ENCODE data around the gene ZFYVE28. TPM values are rescaled to one million over a fixed set of nuclear protein-coding genes. Genes with fewer than 3 reads are reported as not detected.

ZFYVE28 gene
- total RNA-seq, 4 donors from 2014 or later: 8.9 to 19.1 (median 16.4) TPM

- TF ChIP-seq POLR2A (IDR thresholded peaks at IDR 0.05) (no peak), CTCF (IDR thresholded peaks at IDR 0.05) (no peak)
- DNase-seq: peak in 1 of 2 donors; percentile 23
- 92 to 94% methylated on average over 27 to 28 of the region's 28 CpGs for WGBS, 2 donors
- Histone ChIP-seq H3K27ac (peak overlapping the region in 1 of 3 donors; percentile 45), H3K9me3 (no peaks in the 10 kb centered on the region), H3K27me3 (no peaks in the 10 kb centered on the region), H3K4me1 (peaks cover 12 to 17% of the 10 kb centered on the region in 2 donors), H3K4me3 (replicated peaks in 1 of 3) (no peak overlapping the region), H3K36me3 (no peaks in the 10 kb centered on the region)
- intact Hi-C loops (cut with DNase I): no loop called here
Measured at GRCh38 chr4:2302387-2303119, 115.9 kb downstream of the ZFYVE28 start.

GRCh38 chr4:2301806-2302205 lies 116.6 kb downstream of the ZFYVE28 start:
- DNase-seq: peak; percentile 96 to 98
- 23 to 47% methylated on average over 16 to 18 of the region's 19 CpGs for WGBS, 2 donors
- H3K4me1 ChIP-seq: peaks cover 12 to 17% of the 10 kb centered on the region in 2 donors
- no peak overlapping the region for H3K4me3 ChIP-seq (replicated peaks in 1 of 3)
- TF ChIP-seq CTCF (IDR thresholded peaks at IDR 0.05) (no peak), POLR2A (IDR thresholded peaks at IDR 0.05) (no peak)
- no peaks in the 10 kb centered on the region for H3K9me3 ChIP-seq
- intact Hi-C loops (cut with DNase I): no loop called here
- no peaks in the 10 kb centered on the region for H3K27me3 ChIP-seq
- H3K27ac ChIP-seq: peak overlapping the region in 2 of 3 donors; percentile 18 to 45
- no peaks in the 10 kb centered on the region for H3K36me3 ChIP-seq

DNA sequence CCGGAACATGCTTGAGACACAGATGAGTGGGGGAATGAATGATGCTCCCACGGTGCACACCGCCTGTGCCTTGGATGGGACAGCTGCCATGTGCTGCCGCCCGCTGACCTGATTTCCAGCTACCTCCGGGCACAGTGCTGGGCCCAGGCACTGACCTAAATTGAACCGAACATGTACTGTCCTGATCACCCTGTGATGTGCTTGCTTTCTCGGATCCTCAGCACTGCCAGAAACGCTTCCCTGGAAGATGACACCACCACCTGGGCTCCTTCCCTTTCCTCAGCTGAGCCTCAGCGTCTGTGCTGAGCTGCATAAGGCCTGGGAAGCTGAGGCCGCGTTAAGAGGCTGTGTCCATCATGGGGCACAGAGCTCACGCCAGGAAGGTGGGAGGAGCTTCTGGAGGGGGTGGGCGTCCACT lies 117.2 kb downstream of the ZFYVE28 start:
- H3K27ac ChIP-seq: peak overlapping the region in 2 of 3 donors; percentile 18 to 45
- TF ChIP-seq POLR2A (IDR thresholded peaks at IDR 0.05): no peak
- no peak for TF ChIP-seq CTCF (IDR thresholded peaks at IDR 0.05)
- DNase-seq: no peak
- intact Hi-C loops (cut with DNase I): no loop called here
- H3K36me3 ChIP-seq: no peaks in the 10 kb centered on the region
- H3K4me1 ChIP-seq: peaks cover 12 to 17% of the 10 kb centered on the region in 2 donors
- H3K27me3 ChIP-seq: no peaks in the 10 kb centered on the region
- whole genome bisulfite sequencing, 2 donors: 85 to 89% methylated on average over 14 of the region's 14 CpGs
- no peaks in the 10 kb centered on the region for H3K9me3 ChIP-seq
- no peak overlapping the region for H3K4me3 ChIP-seq (replicated peaks in 1 of 3)

DNA sequence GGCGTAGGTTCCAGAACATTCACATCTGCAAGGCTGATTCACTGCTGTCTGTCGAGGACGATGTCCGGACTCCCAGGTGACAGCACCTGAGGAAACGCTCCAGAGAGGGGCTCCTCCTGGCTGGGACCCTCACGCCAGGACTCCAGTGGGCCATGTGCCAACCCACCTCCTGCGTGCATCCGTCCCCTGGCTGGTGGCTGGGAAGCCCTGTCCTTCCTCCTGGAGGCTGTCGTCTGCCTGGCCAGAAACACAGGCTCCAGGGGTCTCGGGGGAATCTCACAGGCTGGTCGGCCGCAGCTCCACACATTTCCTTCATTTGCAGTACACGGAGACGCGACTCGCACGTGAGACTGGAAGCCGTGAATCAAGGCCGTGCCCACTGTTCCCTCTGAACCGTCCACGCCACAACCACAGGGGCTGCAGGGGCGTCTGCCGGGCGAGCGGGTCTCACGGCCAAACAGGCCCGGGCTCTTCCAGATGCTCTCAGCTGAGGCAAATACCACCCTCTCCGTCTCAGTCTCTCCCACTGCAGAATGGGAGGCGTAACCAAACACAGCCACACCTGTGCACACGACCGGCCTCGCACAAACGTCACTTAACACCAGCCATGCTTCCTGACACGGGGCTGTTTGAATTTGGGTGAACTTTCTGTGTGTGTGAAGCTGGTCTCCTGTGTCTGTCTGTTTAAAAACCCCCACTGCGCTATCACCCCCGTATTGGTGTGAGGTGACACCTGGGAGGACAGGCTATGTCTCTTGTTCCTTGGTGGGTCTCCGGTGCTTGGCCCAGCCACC lies 117.8 kb downstream of the ZFYVE28 start:
- no peak for DNase-seq
- TF ChIP-seq POLR2A (IDR thresholded peaks at IDR 0.05) (no peak), CTCF (IDR thresholded peaks at IDR 0.05) (no peak)
- Histone ChIP-seq H3K9me3 (no peaks in the 10 kb centered on the region), H3K4me1 (peaks cover 12 to 17% of the 10 kb centered on the region in 2 donors), H3K27ac (peak overlapping the region in 1 of 3 donors; percentile 45), H3K4me3 (replicated peaks in 1 of 3) (no peak overlapping the region), H3K27me3 (no peaks in the 10 kb centered on the region), H3K36me3 (no peaks in the 10 kb centered on the region)
- 92 to 93% methylated on average over 23 to 36 of the region's 37 CpGs for WGBS, 2 donors
- intact Hi-C loops (cut with DNase I): no loop called here

- DNase-seq: no peak
- Histone ChIP-seq H3K27ac (no peak overlapping the region), H3K4me1 (peaks cover 12 to 17% of the 10 kb centered on the region in 2 donors), H3K36me3 (no peaks in the 10 kb centered on the region), H3K9me3 (no peaks in the 10 kb centered on the region), H3K4me3 (replicated peaks in 1 of 3) (no peak overlapping the region), H3K27me3 (no peaks in the 10 kb centered on the region)
- TF ChIP-seq CTCF (IDR thresholded peaks at IDR 0.05) (no peak), POLR2A (IDR thresholded peaks at IDR 0.05) (no peak)
- 97 to 98% methylated on average over 2 of the region's 2 CpGs for WGBS, 2 donors
- intact Hi-C loops (cut with DNase I): no loop called here
Measured at GRCh38 chr4:2299794-2300193, 118.7 kb downstream of the ZFYVE28 start.
